WTC11 (cell line): ENCODE data around the gene DTNB.

Experiments
- ARID4B ChIP-seq: sonication (generic); formaldehyde crosslinking; IDR thresholded peaks from 2 replicates; pipeline ENCODE4 v1.8.0; 2023; ENCODE audit warnings: missing genetic modification reagents, mild to moderate bottlenecking, borderline replicate concordance
- ATF3 ChIP-seq: sonication (generic); formaldehyde crosslinking; conservative IDR thresholded peaks from 2 replicates; pipeline ENCODE4 v1.8.1; 2022; ENCODE audit warnings: mild to moderate bottlenecking, missing genetic modification reagents
- CREB1 ChIP-seq: sonication (generic); formaldehyde crosslinking; IDR thresholded peaks from 2 replicates; pipeline ENCODE4 v1.8.0; 2023; ENCODE audit warnings: mild to moderate bottlenecking, missing genetic modification reagents
- CTCF ChIP-seq: fragments of 200-600 bp; IDR thresholded peaks from 2 replicates; pipeline ENCODE4 v1.8.0; 2022; ENCODE audit warnings: antibody characterized with exemption
- E2F4 ChIP-seq: sonication (generic); formaldehyde crosslinking; IDR thresholded peaks from 2 replicates; pipeline ENCODE4 v1.8.1; 2022; ENCODE audit warnings: low read depth, mild to moderate bottlenecking, moderate library complexity, missing genetic modification reagents, borderline replicate concordance
- FOXK1 ChIP-seq: sonication (generic); formaldehyde crosslinking; IDR thresholded peaks from 2 replicates; pipeline ENCODE4 v1.8.0; 2022; ENCODE audit warnings: mild to moderate bottlenecking, moderate library complexity, missing genetic modification reagents
- IRF1 ChIP-seq: sonication (generic); formaldehyde crosslinking; IDR thresholded peaks from 2 replicates; pipeline ENCODE4 v1.8.0; 2023; ENCODE audit warnings: missing genetic modification reagents
- MAX ChIP-seq: sonication (generic); formaldehyde crosslinking; IDR thresholded peaks from 2 replicates; pipeline ENCODE4 v1.8.0; 2022; ENCODE audit warnings: mild to moderate bottlenecking, missing genetic modification reagents
- USF1 ChIP-seq: sonication (generic); formaldehyde crosslinking; IDR thresholded peaks from 2 replicates; pipeline ENCODE4 v1.8.0; 2022; ENCODE audit warnings: mild to moderate bottlenecking, missing genetic modification reagents
- USF2 ChIP-seq: sonication (generic); formaldehyde crosslinking; IDR thresholded peaks from 2 replicates; pipeline ENCODE4 v1.8.1; 2023; ENCODE audit warnings: mild to moderate bottlenecking, missing genetic modification reagents, moderate library complexity
- ZNF317 ChIP-seq: sonication (generic); formaldehyde crosslinking; IDR thresholded peaks from 2 replicates; pipeline ENCODE4 v1.8.1; 2023; ENCODE audit warnings: low read depth, mild to moderate bottlenecking, moderate library complexity, missing genetic modification reagents, borderline replicate concordance

GRCh38 chr2:25379535-25379934 is 293.8 kb downstream of the DTNB start:
- TF ChIP-seq ARID4B (CRISPR knock-in tag) (no peak), CTCF (no peak), MAX (no peak), CREB1 (CRISPR knock-in tag) (no peak), FOXK1 (CRISPR knock-in tag) (no peak), E2F4 (CRISPR knock-in tag) (no peak), ATF3 (CRISPR knock-in tag) (no peak), USF2 (CRISPR knock-in tag) (no peak), USF1 (CRISPR knock-in tag) (no peak), IRF1 (no peak), ZNF317 (CRISPR knock-in tag) (no peak)
